Mammary epithelial cell (primary cell): ENCODE data around the gene KRT78.

ENCODE experiments used
- EZH2 ChIP-seq: IDR thresholded peaks from 2 replicates; pipeline ENCODE4 v1.6.1; 2012; ENCODE audit warnings: low read length, inconsistent platforms, borderline replicate concordance
- TF ChIP-seq, protein P1 (sequence below), 2 donors: IDR thresholded peaks in 1 of 2; conservative IDR thresholded peaks in 1 of 2; 2 replicates each; pipeline ENCODE4 v1.5.1; 2011 to 2012; ENCODE audit warnings: inconsistent platforms in 2 of 2, low read length in 2 of 2, mild to moderate bottlenecking in 2 of 2, control low read depth in 1 of 2, low read depth in 1 of 2; ENCODE audit not compliant: insufficient read depth in 1 of 2; ENCODE audit errors: extremely low read depth in 1 of 2

- TF ChIP-seq, protein P1, sequence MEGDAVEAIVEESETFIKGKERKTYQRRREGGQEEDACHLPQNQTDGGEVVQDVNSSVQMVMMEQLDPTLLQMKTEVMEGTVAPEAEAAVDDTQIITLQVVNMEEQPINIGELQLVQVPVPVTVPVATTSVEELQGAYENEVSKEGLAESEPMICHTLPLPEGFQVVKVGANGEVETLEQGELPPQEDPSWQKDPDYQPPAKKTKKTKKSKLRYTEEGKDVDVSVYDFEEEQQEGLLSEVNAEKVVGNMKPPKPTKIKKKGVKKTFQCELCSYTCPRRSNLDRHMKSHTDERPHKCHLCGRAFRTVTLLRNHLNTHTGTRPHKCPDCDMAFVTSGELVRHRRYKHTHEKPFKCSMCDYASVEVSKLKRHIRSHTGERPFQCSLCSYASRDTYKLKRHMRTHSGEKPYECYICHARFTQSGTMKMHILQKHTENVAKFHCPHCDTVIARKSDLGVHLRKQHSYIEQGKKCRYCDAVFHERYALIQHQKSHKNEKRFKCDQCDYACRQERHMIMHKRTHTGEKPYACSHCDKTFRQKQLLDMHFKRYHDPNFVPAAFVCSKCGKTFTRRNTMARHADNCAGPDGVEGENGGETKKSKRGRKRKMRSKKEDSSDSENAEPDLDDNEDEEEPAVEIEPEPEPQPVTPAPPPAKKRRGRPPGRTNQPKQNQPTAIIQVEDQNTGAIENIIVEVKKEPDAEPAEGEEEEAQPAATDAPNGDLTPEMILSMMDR (conservative IDR thresholded peaks at IDR 0.05 in 1 of 2, IDR thresholded peaks at IDR 0.05 in 1 of 2; ENCODE audit: extremely low read depth in 1 of 2, insufficient read depth in 1 of 2, low read depth in 1 of 2, low read length in 2 of 2): no peak
- TF ChIP-seq EZH2: no peak
These were observed 10.8 kb downstream of the KRT78 start for GRCh38 chr12:52837781-52838608.
